Motor neuron (in vitro differentiated cells): Measurements from ENCODE around the gene NOPCHAP1. TPM values are rescaled to one million over a fixed set of nuclear protein-coding genes. Genes with fewer than 3 reads are reported as not detected.

Experiments used
- ATAC-seq, 8 experiments: fragments of 200-7000 bp; cut with Tn5 transposase; replicated peaks in 6 of 8; 2 replicates each; pipeline ENCODE4 v1.8.0; 2021; ENCODE audit warnings: mild to moderate bottlenecking in 8 of 8, moderate library complexity in 8 of 8
- H3K27ac ChIP-seq, 2 donors: fragments of 250-450 bp; sonication (Bioruptor Pico); 2 replicates each; pipeline ENCODE4 v1.9.0; 2021; ENCODE audit warnings: antibody characterized with exemption in 2 of 2, mild to moderate bottlenecking in 2 of 2, moderate library complexity in 1 of 2
- H3K4me1 ChIP-seq, 2 donors: fragments of 250-450 bp; sonication (Bioruptor Pico); replicated peaks in 1 of 2; 2 replicates each; pipeline ENCODE4 v1.6.1; 2021; ENCODE audit warnings: antibody characterized with exemption in 2 of 2, mild to moderate bottlenecking in 2 of 2, moderate library complexity in 1 of 2
- H3K4me3 ChIP-seq, 5 donors: fragments of 250-450 bp; sonication (Bioruptor Pico); 2 replicates each; pipeline ENCODE4 v1.9.0; 2021; ENCODE audit warnings: antibody characterized with exemption in 5 of 5, mild to moderate bottlenecking in 5 of 5, moderate library complexity in 4 of 5
- WGBS, 10 experiments: fragments of 450-650 bp; shearing (Covaris generic); methylation state at CpG; one replicate each; pipeline ENCODE4 v1.0.0; 2022; 5-methylcytosine and 5-hydroxymethylcytosine counted together
- in situ Hi-C, 9 experiments: fragments of 400-800 bp; cut with MboI; loops; one replicate each; pipeline ENCODE4 v1.15.0; 2021; ENCODE audit warnings: low sequenced_read_pairs in 9 of 9, low pct_unique_long_range_greater_than_20kb in 2 of 9; ENCODE audit not compliant: unreplicated experiment in 9 of 9
- total RNA-seq, 8 experiments: library from RNA; unstranded; fragments of 300-600 nt; gene quantifications; 2 replicates each; pipeline versions ENCODE4 v1.2.3 to v1.2.4, GENCODE V29; 2022

The NOPCHAP1 gene
- total RNA-seq, 8 experiments from 2014 or later: 7.4 to 20.6 (median 13.1) TPM

DNA sequence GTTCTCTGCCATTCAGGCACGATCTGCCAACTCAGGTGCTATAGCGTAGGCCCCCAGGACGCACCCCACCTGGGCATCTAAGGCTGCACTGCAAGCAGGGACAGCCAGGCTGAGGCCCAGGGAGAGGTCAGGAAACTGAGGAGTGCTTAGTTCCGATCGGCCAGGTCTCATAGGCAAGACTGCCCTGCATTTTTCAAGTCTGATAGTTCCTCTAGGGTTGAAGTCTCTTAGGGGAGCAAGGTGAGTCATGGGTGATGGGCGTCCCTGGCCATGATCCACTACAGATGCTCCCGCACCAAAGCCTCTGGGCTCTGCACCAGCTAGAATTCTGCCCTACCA, 13.2 kb downstream of the NOPCHAP1 start:
- WGBS, 10 experiments: 83 to 90% methylated on average over 1 to 2 of the region's 7 CpGs; no CpG with 5 or more reads in 8 of the 10 experiments
- Histone ChIP-seq H3K4me3 (no peak overlapping the region), H3K27ac (no peak overlapping the region), H3K4me1 (no peaks in the 10 kb centered on the region)
- in situ Hi-C loops: no loop called here
- no peak for ATAC-seq

DNA sequence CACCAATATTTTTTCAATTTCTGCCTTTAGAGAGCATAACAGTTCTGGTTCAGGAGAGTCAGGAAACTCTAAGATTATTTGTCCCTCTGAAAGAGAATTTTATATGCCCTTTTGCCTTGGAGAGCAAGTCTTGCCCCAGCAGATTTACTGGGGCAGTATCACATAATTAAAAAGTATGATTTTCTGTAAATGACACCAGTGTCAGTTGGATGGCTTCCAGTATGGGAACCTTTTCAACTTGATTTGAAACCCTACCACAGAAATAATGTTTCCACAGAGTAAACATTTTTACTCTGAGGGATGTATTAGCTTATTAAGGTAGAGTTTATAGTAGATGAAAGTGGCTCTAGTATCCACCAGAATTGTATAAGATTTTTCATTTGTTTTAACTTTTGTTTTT, 15.4 kb downstream of the NOPCHAP1 start:
- no peak overlapping the region for H3K4me3 ChIP-seq

DNA sequence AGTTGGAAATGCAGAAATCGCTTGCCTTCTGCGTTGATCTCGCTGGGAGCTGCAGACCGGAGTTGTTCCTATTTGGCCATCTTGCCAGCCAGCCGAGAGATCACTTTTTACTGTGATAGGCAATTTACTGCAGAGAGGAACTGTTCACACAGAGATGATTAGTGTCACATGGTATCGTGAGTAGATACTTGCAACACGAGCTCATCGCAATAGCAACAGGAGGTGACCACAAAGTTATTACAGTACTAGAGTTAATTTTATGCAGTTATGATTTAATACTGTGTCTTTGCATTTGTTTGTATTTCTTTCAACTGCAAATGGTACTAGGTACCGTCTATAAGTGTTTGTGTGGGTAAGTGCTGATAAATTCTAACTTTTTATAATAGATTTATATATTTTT, 27.8 kb downstream of the NOPCHAP1 start:
- H3K4me1 ChIP-seq: peaks cover 0 to 6% of the 10 kb centered on the region in 2 donors
- 60 to 100% (median 86%) methylated on average over 1 to 5 of the region's 9 CpGs; no CpG with 5 or more reads in 1 of the 10 experiments for WGBS, 10 experiments
- peak in 2 of 8 experiments; percentile 35 to 38 for ATAC-seq
- no peak overlapping the region for H3K27ac ChIP-seq
- in situ Hi-C loops: no loop called here
- H3K4me3 ChIP-seq: no peak overlapping the region

More for the DNA sequence above, 15.4 kb downstream of the NOPCHAP1 start:
- no peaks in the 10 kb centered on the region for H3K4me1 ChIP-seq
- in situ Hi-C loops: no loop called here
- no peak for ATAC-seq
- H3K27ac ChIP-seq: no peak overlapping the region

DNA sequence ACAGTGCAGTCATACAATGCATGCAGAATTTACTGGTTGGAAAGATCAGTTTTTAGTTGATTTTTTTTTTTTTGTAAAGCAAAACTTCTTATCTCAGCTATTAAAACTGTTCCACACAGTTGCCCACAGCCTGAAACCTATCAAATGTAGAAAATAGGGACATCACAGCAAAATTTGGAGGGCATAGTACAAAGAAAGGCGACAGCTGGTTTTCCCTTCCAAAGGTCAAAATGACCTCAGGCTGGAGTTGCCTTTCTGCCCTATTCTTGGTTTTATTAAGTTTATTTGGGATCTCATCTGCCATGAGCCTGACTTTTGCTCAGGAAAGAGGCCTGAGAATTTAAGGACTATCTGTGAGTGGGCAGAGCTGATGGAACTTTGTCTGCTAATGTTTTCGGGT, 28.5 kb downstream of the NOPCHAP1 start:
- Histone ChIP-seq H3K27ac (no peak overlapping the region), H3K4me1 (peaks cover 0 to 6% of the 10 kb centered on the region in 2 donors), H3K4me3 (no peak overlapping the region)
- no peak for ATAC-seq
- WGBS, 10 experiments: 36 to 100% (median 100%) methylated on average over 1 to 2 of the region's 2 CpGs; no CpG with 5 or more reads in 1 of the 10 experiments
- in situ Hi-C loops: no loop called here

DNA sequence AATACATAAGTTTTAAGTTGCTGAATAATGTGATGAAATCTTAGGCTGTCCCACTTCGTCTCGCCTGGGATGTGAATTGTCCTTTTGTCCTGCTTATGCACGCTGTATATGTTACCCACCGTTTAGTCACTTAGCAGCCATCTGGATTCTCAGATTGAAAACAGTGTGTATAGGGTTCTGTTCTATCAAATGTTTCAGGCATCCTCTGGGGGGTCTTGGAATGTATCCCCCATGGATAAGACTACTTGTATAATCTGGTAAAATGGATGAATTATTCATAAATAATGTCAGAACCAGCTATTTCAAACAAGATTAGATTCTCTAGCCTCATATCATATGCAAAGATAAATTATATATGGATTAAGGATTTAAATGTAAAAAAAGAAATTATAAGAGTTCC, 29.4 kb downstream of the NOPCHAP1 start:
- Histone ChIP-seq H3K4me1 (peaks cover 0 to 6% of the 10 kb centered on the region in 2 donors), H3K4me3 (no peak overlapping the region), H3K27ac (no peak overlapping the region)
- no peak for ATAC-seq
- 90 to 100% (median 92%) methylated on average over 1 to 4 of the region's 4 CpGs; no CpG with 5 or more reads in 3 of the 10 experiments for WGBS, 10 experiments
- in situ Hi-C loops: no loop called here

DNA sequence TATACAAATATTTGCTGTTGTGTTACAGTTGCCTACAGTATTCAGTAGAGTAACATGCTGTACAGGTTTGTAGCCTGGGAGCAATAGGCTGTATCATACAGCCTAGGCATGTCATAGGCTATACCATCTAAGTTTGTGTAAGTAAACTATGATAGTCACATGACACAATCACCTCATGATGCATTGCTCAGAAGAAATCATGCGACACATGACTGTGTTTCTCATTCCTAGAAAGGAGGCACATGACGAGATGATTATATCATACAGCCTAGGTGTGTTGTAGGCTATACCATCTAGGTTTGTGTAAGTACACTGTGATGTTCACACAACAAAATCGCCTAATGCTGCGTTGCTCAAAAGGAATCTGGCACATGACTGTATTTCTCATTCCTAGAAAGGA, 31.9 kb downstream of the NOPCHAP1 start:
- Histone ChIP-seq H3K27ac (no peak overlapping the region), H3K4me1 (peaks cover 0 to 6% of the 10 kb centered on the region in 2 donors), H3K4me3 (no peak overlapping the region)
- WGBS, 10 experiments: 92 to 100% (median 96%) methylated on average over 1 to 4 of the region's 4 CpGs; no CpG with 5 or more reads in 2 of the 10 experiments
- in situ Hi-C loops: no loop called here
- ATAC-seq: peak in 5 of 8 experiments; percentile 60 to 90 (median 79)

DNA sequence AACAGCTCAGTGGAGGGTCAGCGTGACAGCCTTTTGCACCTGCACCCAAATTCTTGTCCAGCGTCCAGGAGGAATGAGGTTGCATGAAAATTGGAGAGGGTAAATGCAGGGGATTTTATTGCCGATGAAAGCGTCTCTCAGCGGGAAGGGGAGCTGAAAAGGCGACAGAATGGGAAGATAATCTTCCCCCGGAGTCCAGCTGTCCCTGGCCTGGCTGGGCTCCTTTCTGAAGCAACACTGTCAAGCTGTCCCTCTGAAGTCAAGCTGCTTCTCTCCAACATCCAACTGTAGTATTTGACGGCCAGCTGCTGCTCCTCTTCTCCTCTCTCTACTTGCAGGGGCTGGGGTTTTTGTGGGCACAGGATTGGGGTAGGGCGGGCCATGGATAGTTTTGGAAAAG, 32.7 kb downstream of the NOPCHAP1 start:
- WGBS, 10 experiments: 70 to 100% (median 86%) methylated on average over 1 to 5 of the region's 9 CpGs; no CpG with 5 or more reads in 2 of the 10 experiments
- peaks cover 0 to 6% of the 10 kb centered on the region in 2 donors for H3K4me1 ChIP-seq
- no peak for ATAC-seq
- in situ Hi-C loops: no loop called here
- no peak overlapping the region for H3K4me3 ChIP-seq
- H3K27ac ChIP-seq: no peak overlapping the region

DNA sequence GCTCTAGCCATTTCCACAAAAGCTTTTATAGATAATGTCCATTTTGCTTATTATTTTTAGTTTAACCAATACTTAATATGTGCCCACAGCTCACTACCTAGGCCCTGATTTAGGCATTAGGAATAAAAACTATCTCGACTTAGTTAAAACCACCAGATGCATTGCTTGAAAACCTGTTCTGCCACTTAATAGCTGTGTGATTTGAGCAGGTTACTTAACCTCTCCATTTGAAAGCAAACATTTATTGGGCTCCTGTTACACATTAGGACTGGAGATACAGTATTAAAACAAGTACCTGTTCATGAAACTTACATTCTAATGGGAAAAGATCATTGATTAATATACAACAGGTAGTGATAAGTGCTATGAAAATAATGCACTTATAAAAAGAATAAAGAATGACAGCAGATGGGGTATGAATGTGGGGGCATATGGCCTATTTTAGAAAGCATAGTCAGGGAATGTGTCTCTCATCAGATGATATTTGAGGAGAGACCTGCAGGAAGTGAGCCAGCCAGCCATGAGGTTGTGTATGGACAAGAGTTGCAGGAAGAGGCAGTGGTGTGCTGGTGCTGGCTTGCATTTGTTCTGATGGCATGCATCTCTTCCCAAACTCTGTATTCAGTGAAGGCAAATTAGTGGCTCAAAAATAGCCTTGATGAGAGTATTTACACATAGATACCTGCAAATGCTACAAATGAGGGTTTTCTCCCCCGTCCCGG, 34.3 kb downstream of the NOPCHAP1 start:
- ATAC-seq: no peak

DNA sequence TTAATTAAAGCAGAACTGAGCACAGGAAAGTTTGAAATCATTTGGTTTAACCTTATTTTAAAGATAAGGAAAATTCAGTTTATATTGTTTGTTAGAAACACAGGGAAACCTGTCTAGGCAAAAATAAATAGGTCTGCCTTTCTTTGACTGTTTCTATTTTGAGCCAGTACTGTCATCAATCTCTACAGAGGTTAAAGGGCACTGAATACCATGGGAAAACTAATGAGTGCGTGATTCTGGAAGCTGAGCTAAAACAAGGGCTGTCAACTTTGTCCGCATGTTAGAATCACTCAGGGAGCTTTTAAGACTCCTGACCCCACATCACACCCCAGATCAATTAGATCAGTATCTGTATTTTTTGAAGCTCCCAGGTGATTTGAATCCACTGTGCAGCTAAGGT, 38.8 kb downstream of the NOPCHAP1 start:
- peaks cover 16 to 20% of the 10 kb centered on the region in 2 donors for H3K4me1 ChIP-seq
- H3K27ac ChIP-seq: peak overlapping the region in 1 of 2 donors; percentile 52
- in situ Hi-C loops: no loop called here
- WGBS, 10 experiments: 0 to 100% (median 53%) methylated on average over 1 to 2 of the region's 2 CpGs; no CpG with 5 or more reads in 2 of the 10 experiments
- peak in 5 of 8 experiments; percentile 47 to 74 (median 66) for ATAC-seq
- H3K4me3 ChIP-seq: no peak overlapping the region

More for the DNA sequence above, 34.3 kb downstream of the NOPCHAP1 start:
- in situ Hi-C loops: no loop called here
- Histone ChIP-seq H3K27ac (no peak overlapping the region), H3K4me3 (no peak overlapping the region), H3K4me1 (peaks cover 13 to 20% of the 10 kb centered on the region in 2 donors)
- 78 to 100% (median 88%) methylated on average over 1 to 3 of the region's 3 CpGs; no CpG with 5 or more reads in 1 of the 10 experiments for WGBS, 10 experiments

DNA sequence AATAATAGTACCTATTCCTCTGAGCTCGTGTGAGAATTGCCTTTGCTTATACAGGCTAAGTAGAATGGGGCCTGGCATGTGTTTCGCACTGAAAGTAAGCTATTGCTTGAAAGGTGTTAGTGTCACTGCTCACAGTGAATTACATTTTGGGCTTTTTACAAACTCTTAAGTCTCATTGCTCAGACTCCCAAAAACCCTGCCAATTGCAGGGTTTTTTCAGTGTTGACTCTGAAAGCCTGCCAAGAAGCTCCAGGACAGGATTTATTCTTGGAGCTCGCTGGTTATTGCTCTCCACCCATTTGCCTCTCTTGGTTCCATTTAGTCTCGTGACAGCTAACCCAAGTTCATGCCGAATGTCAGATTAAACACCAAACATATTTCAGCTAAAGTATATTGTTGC, 39.8 kb downstream of the NOPCHAP1 start:
- Histone ChIP-seq H3K4me1 (peaks cover 16 to 20% of the 10 kb centered on the region in 2 donors), H3K27ac (no peak overlapping the region), H3K4me3 (no peak overlapping the region)
- ATAC-seq: peak in 2 of 8 experiments; percentile 32 to 50
- in situ Hi-C loops: no loop called here
- WGBS, 10 experiments: 32 to 86% (median 60%) methylated on average over 1 to 5 of the region's 5 CpGs; no CpG with 5 or more reads in 1 of the 10 experiments

DNA sequence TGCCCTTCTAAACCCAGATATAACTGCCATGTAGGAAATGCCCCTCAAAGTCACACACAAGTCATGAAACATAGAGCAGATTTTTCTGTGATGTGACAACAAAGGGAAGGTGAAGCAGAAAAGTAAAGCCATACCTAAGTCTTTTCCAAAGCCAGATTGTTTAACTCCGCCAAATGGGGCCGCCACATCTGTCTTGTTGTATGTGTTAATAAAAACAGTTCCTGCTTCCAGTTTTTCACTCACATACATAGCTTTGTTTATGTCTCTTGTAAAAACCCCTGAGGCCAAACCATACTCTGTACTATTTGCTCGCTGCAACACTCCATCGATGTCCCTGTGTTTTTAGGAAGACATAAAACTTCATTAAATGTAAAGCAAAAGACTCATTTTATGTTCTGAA, 40.3 kb downstream of the NOPCHAP1 start:
- in situ Hi-C loops: no loop called here
- peaks cover 16 to 20% of the 10 kb centered on the region in 2 donors for H3K4me1 ChIP-seq
- WGBS, 10 experiments: 75 to 100% (median 93%) methylated on average over 1 to 4 of the region's 4 CpGs; no CpG with 5 or more reads in 1 of the 10 experiments
- no peak for ATAC-seq
- no peak overlapping the region for H3K4me3 ChIP-seq
- H3K27ac ChIP-seq: no peak overlapping the region

DNA sequence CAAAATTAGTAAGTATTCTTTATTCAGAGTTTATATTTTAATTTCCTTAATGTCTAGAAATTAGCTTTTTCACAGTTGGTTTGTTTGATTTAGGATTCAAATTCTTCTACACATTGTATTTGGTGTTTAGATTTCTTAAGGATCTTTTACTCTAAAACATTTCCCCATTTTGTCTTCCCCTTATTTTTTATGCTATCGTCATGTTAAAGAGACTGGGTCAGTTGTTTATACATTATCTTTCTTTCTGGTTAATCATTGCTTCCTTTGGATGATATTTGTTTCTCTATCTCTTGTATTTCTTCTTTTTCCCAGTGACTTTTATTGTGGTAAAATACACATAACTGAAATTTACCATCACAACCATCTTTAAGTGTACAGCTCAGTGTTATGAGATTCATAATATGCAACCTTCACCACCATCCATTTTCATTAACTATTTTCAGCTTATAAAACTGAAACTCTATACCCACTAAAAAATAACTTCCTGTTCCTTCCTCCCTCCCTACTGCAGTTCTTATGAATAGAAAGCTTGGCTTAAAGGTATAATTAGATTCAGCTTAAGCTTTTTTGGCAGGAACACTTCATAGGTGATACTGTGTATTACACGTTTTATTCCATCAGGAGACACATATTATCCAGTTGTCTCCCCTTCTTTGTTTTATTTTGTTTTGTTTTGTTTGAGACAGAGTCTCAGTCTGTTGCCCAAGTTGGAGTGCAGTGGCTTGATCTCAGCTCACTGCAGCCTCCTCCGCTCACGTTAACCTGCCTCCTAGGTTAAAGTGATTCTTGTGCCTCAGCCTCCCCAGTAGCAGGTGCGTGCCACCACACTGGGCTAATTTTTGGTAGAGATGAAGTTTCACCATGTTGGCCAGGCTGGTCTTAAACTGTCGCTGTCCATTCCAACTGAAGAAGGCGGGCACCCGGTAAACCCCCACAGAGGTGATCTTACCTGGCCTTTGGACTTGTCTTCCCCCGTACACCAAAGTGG, 45.0 kb downstream of the NOPCHAP1 start:
- H3K27ac ChIP-seq: no peak overlapping the region
- in situ Hi-C loops: no loop called here
- no peak overlapping the region for H3K4me3 ChIP-seq
- H3K4me1 ChIP-seq: no peaks in the 10 kb centered on the region
- 78 to 100% (median 96%) methylated on average over 2 to 8 of the region's 9 CpGs for WGBS, 10 experiments
- no peak for ATAC-seq
